SK-N-SH (cell line): ENCODE measurements around the gene CPNE8. TPM values are rescaled to one million over a fixed set of nuclear protein-coding genes. Genes with fewer than 3 reads are reported as not detected.

ENCODE experiments used
- CTCF ChIA-PET: fragments of 300-600, 350-600 bp; formaldehyde crosslinking; extraction: SDS; loops from one replicate; lab custom pipeline; 2021; lab: Yijun Ruan, JAX
- POLR2A ChIA-PET: fragments of 350-600 bp; sonication (Branson Sonifier 250); formaldehyde crosslinking; extraction: SDS; loops from one replicate; lab custom pipeline; 2020; ENCODE audit warnings: antibody characterized with exemption, inconsistent platforms; lab: Yijun Ruan, JAX
- DNase-seq: peaks from one replicate; pipeline ENCODE4 v3.0.0; 2012
- H2AFZ ChIP-seq: fragments of 200-600 bp; sonication (generic); 2 replicates; pipeline ENCODE4 v1.8.1; 2016; ENCODE audit warnings: antibody characterized with exemption, mild to moderate bottlenecking, low read depth
- H3F3A ChIP-seq: fragments of 200-600 bp; sonication (generic); replicated peaks from 2 replicates; pipeline ENCODE3; 2016; ENCODE audit warnings: antibody characterized with exemption, mild to moderate bottlenecking; ENCODE audit not compliant: insufficient read depth
- H3K27ac ChIP-seq, 2 experiments: fragments of 200-500 bp in 1 of 2; fragments of 200-600 bp in 1 of 2; sonication (Bioruptor generic) in 1 of 2; sonication (generic), shearing (Covaris generic) in 1 of 2; 2 replicates each; pipeline versions ENCODE4 v1.5.1 to v1.6.1; 2014 to 2016; ENCODE audit warnings: low read depth in 2 of 2, inconsistent platforms in 1 of 2, low read length in 1 of 2, mild to moderate bottlenecking in 1 of 2, mixed read lengths in 1 of 2
- H3K27me3 ChIP-seq: fragments of 200-600 bp; sonication (generic), shearing (Covaris generic); 2 replicates; pipeline ENCODE4 v1.6.1; 2016; ENCODE audit warnings: mixed run types; ENCODE audit not compliant: insufficient read depth
- H3K36me3 ChIP-seq, 2 experiments: fragments of 200-500 bp in 1 of 2; fragments of 200-600 bp in 1 of 2; sonication (Bioruptor generic) in 1 of 2; sonication (generic) in 1 of 2; replicated peaks in 1 of 2; 2 replicates each; pipeline versions ENCODE3 to v1.5.1; 2014 to 2016; ENCODE audit warnings: low read length in 1 of 2, mild to moderate bottlenecking in 1 of 2; ENCODE audit not compliant: insufficient read depth in 2 of 2, control insufficient read depth in 1 of 2
- H3K4me1 ChIP-seq, 2 experiments: fragments of 200-500 bp in 1 of 2; fragments of 200-600 bp in 1 of 2; sonication (Bioruptor generic) in 1 of 2; sonication (generic), shearing (Covaris generic) in 1 of 2; 2 replicates each; pipeline versions ENCODE4 v1.5.1 to v1.6.1; 2014 to 2016; ENCODE audit warnings: low read depth in 1 of 2, low read length in 1 of 2, mixed run types in 1 of 2; ENCODE audit not compliant: insufficient read depth in 2 of 2, control insufficient read depth in 1 of 2
- H3K4me2 ChIP-seq: fragments of 200-600 bp; sonication (generic), shearing (Covaris generic); 2 replicates; pipeline ENCODE4 v1.6.1; 2017; ENCODE audit warnings: mixed run types
- H3K4me3 ChIP-seq, 2 experiments: fragments of 200-500 bp in 1 of 2; fragments of 200-600 bp in 1 of 2; sonication (Bioruptor generic) in 1 of 2; sonication (generic), shearing (Covaris generic) in 1 of 2; 2 replicates each; pipeline versions ENCODE4 v1.5.1 to v1.8.1; 2014 to 2016; ENCODE audit warnings: low read depth in 2 of 2, inconsistent platforms in 1 of 2, low read length in 1 of 2, mild to moderate bottlenecking in 1 of 2, mixed read lengths in 1 of 2, moderate library complexity in 1 of 2
- H3K79me2 ChIP-seq: fragments of 200-600 bp; sonication (generic); 2 replicates; pipeline ENCODE4 v1.8.1; 2017; ENCODE audit warnings: mild to moderate bottlenecking; ENCODE audit not compliant: insufficient read depth
- H3K9ac ChIP-seq: fragments of 200-600 bp; sonication (generic); 2 replicates; pipeline ENCODE4 v1.6.1; 2017; ENCODE audit warnings: mixed run types
- H3K9me2 ChIP-seq: fragments of 200-600 bp; sonication (generic); 2 replicates; pipeline ENCODE4 v1.6.1; 2017; ENCODE audit warnings: mixed run types
- H3K9me3 ChIP-seq: fragments of 200-600 bp; sonication (generic); 2 replicates; pipeline ENCODE4 v1.6.1; 2017; ENCODE audit warnings: mixed run types, mild to moderate bottlenecking, moderate library complexity
- H4K20me1 ChIP-seq: fragments of 200-600 bp; sonication (generic); 2 replicates; pipeline ENCODE4 v1.6.1; 2017; ENCODE audit warnings: mild to moderate bottlenecking, mixed run types; ENCODE audit not compliant: insufficient read depth
- FOSL2 ChIP-seq: IDR thresholded peaks from 2 replicates; pipeline ENCODE4 v1.4.0; 2012; ENCODE audit warnings: low read depth, mild to moderate bottlenecking, moderate library complexity, borderline replicate concordance
- GATA2 ChIP-seq: sonication (generic); formaldehyde crosslinking; IDR thresholded peaks from 2 replicates; pipeline ENCODE4 v1.5.0; 2020; ENCODE audit warnings: mild to moderate bottlenecking, missing genetic modification reagents
- IRF3 ChIP-seq: fragments of 150-350 bp; IDR thresholded peaks from 2 replicates; pipeline ENCODE4 v1.6.1; 2016; ENCODE audit warnings: mild to moderate bottlenecking, low read depth, low read length
- MAX ChIP-seq: IDR thresholded peaks from 2 replicates; pipeline ENCODE4 v1.4.0; 2012; ENCODE audit warnings: low read depth
- MEF2A ChIP-seq: IDR thresholded peaks from 2 replicates; pipeline ENCODE4 v1.4.0; 2012; ENCODE audit warnings: low read depth, borderline replicate concordance
- MXI1 ChIP-seq: IDR thresholded peaks from 2 replicates; pipeline ENCODE4 v1.6.1; 2012; ENCODE audit warnings: mild to moderate bottlenecking, low read depth, low read length, improper control_type of control experiment
- NFIC ChIP-seq: IDR thresholded peaks from 2 replicates; pipeline ENCODE4 v1.4.0; 2012; ENCODE audit warnings: borderline replicate concordance
- NRF1 ChIP-seq: IDR thresholded peaks from 2 replicates; pipeline ENCODE4 v1.6.1; 2012; ENCODE audit warnings: low read depth, mild to moderate bottlenecking, low read length
- PBX3 ChIP-seq: IDR thresholded peaks from 2 replicates; pipeline ENCODE4; 2012
- POLR2AphosphoS5 ChIP-seq: IDR thresholded peaks from 2 replicates; pipeline ENCODE4 v1.6.1; 2012; ENCODE audit warnings: low read depth, low read length
- RAD21 ChIP-seq: IDR thresholded peaks from 2 replicates; pipeline ENCODE4 v1.6.1; 2012; ENCODE audit warnings: mild to moderate bottlenecking, low read length
- RCOR1 ChIP-seq: fragments of 150-350 bp; IDR thresholded peaks from 2 replicates; pipeline ENCODE4 v1.6.1; 2017; ENCODE audit warnings: antibody characterized with exemption, low read length
- REST ChIP-seq: IDR thresholded peaks from 2 replicates; pipeline ENCODE4 v1.6.1; 2012; ENCODE audit warnings: mild to moderate bottlenecking, low read depth, low read length, moderate library complexity
- RFX5 ChIP-seq: IDR thresholded peaks from 2 replicates; pipeline ENCODE4 v1.6.1; 2012; ENCODE audit warnings: mild to moderate bottlenecking, improper control_type of control experiment, low read length
- SIN3A ChIP-seq: IDR thresholded peaks from 2 replicates; pipeline ENCODE4 v1.6.1; 2012; ENCODE audit warnings: low read depth, mild to moderate bottlenecking, low read length, moderate library complexity, borderline replicate concordance
- USF1 ChIP-seq: IDR thresholded peaks from 2 replicates; pipeline ENCODE4 v1.4.0; 2012; ENCODE audit warnings: low read depth, borderline replicate concordance
- USF2 ChIP-seq: fragments of 150-350 bp; IDR thresholded peaks from 2 replicates; pipeline ENCODE4 v1.6.1; 2017; ENCODE audit warnings: antibody characterized with exemption, low read length, low read depth, borderline replicate concordance
- YY1 ChIP-seq: IDR thresholded peaks from 2 replicates; pipeline ENCODE4 v1.4.0; 2012; ENCODE audit warnings: low read depth, mild to moderate bottlenecking
- ZBTB33 ChIP-seq: IDR thresholded peaks from 2 replicates; pipeline ENCODE4 v1.4.0; 2012; ENCODE audit warnings: low read depth, borderline replicate concordance
- WGBS: methylation state at CpG from one replicate; pipeline ENCODE4 v1.1.6; 2017; ENCODE audit warnings: low lambda C conversion rate; 5-methylcytosine and 5-hydroxymethylcytosine counted together
- polyA plus RNA-seq, 3 experiments: library from polyadenylated mRNA; depleted of rRNA; stranded (reverse); fragments of >200 nt; gene quantifications; 2 replicates each; pipeline ENCODE4 v1.2.3, GENCODE V29; 2012

CPNE8 gene
- polyA plus RNA-seq, 1 of the 3 experiments (the other 2 are of a cell fraction) = not detected

- no peak overlapping the region for H3K9ac ChIP-seq
- no peaks in the 10 kb centered on the region for H3K36me3 ChIP-seq
- H4K20me1 ChIP-seq = no peaks in the 10 kb centered on the region
- H3K79me2 ChIP-seq = no peaks in the 10 kb centered on the region
- 57% methylated on average over 4 of the region's 4 CpGs for WGBS
- no peaks in the 10 kb centered on the region; a peak in 2 of 4 replicates for H3K4me1 ChIP-seq
- H3F3A ChIP-seq = no peaks in the 10 kb centered on the region
- no peak for DNase-seq
- no peaks in the 10 kb centered on the region for H3K27me3 ChIP-seq
- H3K9me2 ChIP-seq = no peaks in the 10 kb centered on the region
- H3K4me2 ChIP-seq = no peak overlapping the region
- POLR2A ChIA-PET = no interaction called here
- TF ChIP-seq GATA2 (CRISPR knock-in tag) (no peak), NRF1 (no peak), SIN3A (no peak), RFX5 (no peak), RAD21 (no peak), USF2 (no peak), REST (no peak), ZBTB33 (no peak), POLR2AphosphoS5 (no peak), RCOR1 (no peak), MAX (no peak), USF1 (no peak), YY1 (no peak), IRF3 (no peak), NFIC (no peak), MEF2A (no peak), FOSL2 (no peak), MXI1 (no peak), PBX3 (no peak)
- TF ChIP-seq, all 33 proteins: peak for 0
- H3K27ac ChIP-seq = no peak overlapping the region; a peak in 1 of 4 replicates
- CTCF ChIA-PET = no interaction called here
- no peak overlapping the region for H3K4me3 ChIP-seq
- no peak overlapping the region for H2AFZ ChIP-seq
- H3K9me3 ChIP-seq = no peaks in the 10 kb centered on the region
Observed at GRCh38 chr12:38878986-38879385, 26.4 kb downstream of the CPNE8 start.
